NCI-H1694 treated with DMSO at 0.1 percent for 48 hours (cell line): ENCODE measurements around the gene UBA7.

ENCODE experiments used
- DNase-seq: peaks from one replicate; lab custom pipeline; 2025; lab: John Stamatoyannopoulos, UW

UBA7 gene

DNA sequence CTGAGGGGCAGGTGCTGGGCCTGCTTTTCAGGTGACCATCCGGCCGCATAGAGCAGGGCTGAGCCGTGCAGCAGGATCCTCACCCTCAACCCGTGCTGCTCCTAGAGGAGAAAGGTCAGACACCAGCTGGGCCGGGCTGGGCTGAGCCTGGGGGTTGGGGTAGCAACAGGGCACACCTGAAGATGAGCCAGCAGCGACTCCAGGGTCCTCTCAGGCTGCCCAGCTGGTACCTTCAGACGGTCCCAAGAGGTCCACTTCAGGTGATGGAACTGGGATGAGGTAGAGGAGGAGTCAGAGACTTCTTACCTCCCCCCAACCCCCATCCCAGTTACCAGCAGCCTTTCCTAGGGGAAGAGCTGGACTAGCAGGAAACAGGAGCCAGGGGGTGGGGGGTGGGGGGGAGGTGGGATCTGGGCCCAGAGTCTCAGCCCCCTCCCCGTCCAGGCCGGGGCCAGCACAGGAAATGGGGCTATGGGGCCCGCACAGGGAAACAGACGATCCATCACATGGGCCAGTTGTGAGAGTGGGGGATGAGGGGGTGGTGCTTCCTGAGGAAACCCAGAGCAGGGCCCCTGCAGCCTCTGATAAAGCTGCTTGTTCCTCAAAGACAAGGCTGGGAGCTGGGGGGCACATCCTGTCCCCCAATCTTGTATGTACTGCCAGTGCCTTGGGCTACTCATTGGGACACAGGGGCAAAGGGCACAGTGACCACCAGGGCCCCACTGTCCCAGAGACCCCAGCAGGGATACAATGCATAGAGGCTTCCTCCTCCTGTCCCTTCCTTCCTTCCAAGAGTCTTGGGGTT is 7.7 kb downstream of the UBA7 start:
- DNase-seq: no peak

- peak; percentile 3 for DNase-seq
Observed at GRCh38 chr3:49805367-49805782, 8.4 kb downstream of the UBA7 start.

GRCh38 chr3:49804141-49805041 is 9.4 kb downstream of the UBA7 start:
- no peak for DNase-seq

DNA sequence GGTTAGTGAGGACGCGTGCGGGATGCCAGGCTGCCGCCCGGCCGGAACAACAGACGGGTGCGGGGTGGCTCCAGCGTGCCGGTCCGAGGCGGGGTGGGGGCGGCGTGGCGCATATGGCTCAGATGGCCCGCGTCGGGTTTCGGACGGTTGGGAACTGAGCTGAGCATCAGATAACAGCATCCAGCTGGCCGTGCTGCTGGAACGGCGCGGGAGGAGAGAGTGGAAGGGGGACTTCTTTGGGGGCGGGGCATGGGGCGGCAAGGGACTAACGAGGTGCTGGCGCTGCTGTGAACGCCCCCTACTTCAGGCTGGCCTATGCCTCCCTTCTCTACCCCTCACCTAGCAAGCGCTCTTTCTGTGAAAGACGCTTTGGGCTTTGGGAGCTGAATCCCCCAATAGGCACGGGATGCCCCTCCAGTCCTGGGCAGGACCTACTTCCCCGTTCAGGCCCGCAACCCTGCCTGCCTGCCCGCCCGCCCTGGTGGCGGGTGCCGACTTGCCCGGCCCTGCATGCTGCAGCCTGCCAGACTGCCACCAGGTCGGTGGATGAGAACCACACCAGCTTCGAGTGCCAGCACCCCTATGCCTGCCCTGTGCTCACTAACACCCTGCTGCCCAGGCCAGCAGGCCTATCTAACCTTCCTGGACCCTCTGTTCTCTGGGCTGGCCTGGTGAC is 10.2 kb downstream of the UBA7 start:
- peak; percentile 19 for DNase-seq

DNA sequence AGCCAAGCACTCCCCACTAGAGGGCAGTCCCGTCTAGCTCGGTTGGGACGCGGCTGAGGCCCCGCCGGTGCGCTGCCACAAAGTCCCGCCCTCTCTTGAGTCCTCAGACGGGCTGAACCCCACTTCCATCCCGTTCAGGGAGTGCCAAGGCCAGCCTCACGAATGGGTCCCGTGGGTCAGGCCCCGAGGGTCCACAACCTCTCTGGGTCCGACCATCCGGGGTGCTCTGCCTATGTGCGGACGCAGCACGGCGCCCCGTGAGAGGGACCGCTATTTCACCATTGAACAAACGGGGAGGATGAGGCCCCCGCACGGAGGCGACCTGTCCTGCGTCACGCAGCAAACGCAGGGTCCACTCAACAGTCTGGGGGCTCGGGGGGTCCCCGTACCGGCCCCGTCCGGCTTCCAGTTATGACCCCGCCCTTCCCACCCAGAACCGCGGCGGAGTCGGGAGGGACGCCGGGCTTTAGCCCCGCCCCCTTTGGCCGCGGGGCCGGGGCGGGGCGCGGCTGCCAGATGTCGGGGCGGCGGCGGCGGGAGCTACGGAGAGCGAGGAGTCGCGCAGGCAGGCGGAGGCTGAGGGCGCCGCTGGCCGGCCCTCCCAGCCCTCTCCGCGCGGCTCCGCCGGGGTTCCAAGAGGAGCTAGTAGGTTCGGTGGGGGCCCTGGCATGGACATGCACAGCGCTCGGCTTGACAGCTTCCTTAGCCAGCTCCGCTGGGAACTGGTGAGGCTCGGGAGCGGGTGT is 10.9 kb downstream of the UBA7 start, which contains the start of gene INKA1:
Gene INKA1, plus strand, starts transcription at position 543 of the 746 bp plus-strand sequence. Its CDS starts 132 bp downstream, at position 675.
- peak; percentile 14 for DNase-seq

DNA sequence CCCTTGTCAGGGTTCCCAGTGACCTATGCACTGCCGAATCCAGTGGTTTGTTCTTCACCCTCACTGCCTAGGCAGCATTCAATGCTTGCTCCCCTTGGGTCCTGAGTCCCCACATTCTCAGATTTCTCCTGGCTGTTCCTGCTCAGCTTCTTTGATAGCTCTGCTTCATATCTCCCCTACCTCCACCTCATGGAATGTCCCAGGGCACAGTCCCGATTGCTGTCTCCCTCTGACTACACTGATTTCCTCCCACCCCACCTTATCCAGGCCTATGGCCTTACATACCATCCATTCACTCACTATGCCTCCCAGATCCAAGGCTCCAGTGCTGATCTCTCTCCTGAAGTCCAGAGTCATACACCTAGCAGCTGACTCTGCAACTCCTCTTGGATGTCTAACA is 12.6 kb downstream of the UBA7 start:
- DNase-seq: no peak

GRCh38 chr3:49799761-49800160 is 14.0 kb downstream of the UBA7 start, which contains the start of gene CDHR4:
Gene CDHR4 (minus strand): TSS chr3:49799873. CDS start chr3:49799812, 61 bp downstream.
- DNase-seq: no peak

- no peak for DNase-seq
Observed at GRCh38 chr3:49799105-49799504, 14.6 kb downstream of the UBA7 start.

DNA sequence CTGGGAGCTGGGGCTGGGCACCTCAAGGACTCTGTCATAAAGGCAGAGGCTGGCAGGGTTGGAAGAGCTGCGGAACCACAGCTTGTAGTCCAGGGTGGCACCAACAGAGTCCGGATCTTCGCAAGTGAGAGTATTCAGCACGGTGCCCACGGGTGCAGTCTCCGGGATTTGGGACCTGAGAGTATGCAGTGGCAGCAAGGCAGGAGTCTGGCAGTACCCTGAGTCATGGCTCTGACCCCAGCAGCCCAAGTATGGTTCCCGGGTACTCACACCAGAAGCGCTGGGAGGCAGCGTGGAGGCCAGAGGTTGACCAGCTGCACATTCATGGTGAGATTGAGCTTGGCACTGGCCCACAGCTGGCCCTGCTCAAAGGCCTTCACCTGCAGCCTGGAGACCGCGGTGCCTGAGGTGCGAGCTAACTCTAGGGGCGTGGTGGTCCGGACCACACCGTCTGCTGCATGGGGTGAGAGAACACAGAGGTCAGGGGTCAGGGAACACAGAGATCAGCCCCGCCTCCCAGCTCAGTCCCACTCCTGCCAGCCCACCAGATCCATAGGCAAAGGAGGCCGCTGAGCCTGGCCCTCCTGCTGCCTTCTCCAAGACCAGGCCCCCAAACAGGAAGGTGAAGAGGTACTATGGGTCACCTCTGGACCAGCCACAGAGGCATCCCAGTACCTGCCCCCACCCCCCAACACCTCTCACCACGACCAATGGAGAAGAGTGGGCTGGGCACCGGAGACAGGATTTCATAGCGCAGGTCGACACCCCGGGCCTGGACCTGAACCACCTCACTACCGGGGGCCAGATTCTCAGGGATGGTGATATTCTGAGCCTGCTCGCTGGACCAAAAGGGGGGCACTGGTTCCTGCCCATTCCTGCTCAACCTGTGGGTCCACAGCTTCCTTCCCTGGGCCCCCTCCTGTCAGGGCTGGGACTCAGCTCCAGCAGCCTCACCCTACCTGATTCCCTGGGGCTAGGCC is 18.5 kb downstream of the UBA7 start:
- DNase-seq: no peak

DNA sequence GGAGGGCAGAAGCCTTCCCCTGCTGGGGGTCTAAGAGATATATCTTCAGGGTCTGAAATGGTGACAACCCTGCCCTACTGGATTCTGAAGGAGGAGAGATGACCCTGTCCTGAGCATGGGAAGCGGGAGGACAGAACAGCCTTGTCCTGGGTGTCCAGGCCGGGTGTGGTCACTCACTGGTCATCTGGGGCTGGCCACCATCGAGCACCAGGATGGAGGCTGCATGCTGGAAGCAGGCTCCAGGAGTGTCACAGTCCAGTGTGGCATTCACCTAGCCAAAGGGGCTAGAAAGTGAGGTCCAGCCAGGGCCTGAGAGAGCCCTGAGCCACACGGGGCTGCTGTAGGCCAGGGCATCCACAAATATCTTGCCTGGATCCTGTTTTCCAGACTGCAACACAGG is 19.3 kb downstream of the UBA7 start:
- no peak for DNase-seq

DNA sequence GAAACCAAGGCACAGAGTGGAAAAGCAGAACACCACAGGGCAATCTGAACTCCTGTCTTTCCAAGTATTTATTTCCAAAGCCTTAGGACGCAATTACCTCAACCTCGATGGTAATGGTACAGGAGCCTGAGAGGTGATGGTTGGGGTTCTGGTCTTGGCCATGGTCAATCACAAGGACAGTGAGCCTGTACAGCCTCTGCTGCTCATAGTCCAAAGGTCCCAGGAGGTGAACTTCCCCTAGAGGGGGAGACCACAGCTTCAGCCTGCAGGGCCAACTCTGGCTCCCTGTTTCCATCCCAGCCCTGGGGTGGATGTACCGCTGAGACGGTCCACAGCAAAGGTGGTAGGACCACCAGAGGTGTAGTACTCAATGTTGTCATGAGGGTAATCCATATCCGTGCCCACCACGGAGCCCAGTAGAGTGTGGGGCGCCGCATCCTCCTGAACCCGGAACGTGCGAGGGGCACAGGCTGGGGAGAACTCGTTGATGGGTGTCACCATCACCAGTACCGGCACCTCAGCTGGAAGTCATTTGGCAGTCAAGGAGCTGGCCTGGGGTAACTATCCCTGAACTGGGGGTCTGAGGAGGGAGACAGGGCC is 20.2 kb downstream of the UBA7 start:
- no peak for DNase-seq

DNA sequence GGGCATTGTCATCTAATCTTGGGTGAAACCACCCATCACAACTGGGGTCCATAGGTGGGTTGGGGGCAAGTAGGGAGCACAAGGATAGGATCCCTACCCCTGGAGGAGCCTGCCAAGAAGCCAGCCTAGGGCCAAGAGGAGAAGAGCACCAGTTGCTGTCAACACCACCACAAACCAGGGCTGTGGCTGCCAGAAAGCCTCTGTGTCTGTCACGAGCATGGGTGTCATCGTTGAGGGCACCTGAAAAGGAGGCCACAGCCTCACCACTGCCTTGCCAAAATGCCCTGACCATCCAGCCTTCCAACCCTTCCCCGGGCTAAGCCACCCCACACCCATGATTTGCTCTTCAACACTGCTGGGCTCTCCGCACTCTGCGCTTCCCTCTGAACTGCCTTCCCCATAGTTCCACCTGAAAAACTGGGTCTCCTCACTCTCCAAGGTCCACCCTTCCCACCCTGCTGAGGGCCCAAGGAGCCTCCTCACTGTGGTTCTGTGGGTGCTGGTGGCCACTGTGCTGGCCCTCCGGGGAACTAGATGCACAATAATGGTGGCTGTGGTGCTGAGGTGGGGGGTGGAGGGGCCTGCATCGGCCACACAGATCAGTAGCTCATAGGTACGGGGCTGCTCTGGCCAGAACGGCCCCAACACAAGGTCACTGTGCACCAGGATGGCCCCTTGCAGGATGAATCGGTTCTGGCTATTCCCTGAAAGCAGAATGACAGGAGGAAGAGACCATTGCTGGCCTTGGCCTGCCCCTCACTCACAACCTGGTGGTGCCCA is 21.2 kb downstream of the UBA7 start:
- DNase-seq: no peak

DNA sequence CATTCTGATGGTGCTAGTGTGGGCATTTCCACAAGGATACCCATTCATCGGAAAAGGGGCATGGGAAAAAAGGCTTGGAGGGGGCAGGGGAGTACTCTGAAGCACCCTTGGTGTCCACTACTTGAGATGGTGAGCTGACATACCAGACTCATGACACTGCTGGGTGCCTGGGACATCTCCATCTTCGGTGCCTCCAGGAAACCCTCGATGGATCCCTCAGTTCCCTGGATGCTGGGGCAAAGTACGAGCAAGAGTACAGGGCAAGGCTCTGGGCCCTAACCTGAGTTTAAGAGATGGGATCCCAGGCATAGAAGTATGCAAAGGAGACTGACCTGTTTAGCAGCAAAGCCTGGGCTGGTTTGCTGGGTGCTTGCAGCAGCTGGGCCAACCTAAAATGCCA is 22.2 kb downstream of the UBA7 start:
- DNase-seq: no peak

GRCh38 chr3:49790626-49791411 is 22.9 kb downstream of the UBA7 start:
- DNase-seq: no peak

GRCh38 chr3:49788056-49788455 is 25.7 kb downstream of the UBA7 start:
- DNase-seq: no peak

GRCh38 chr3:49787536-49787935 is 26.2 kb downstream of the UBA7 start:
- DNase-seq: no peak

GRCh38 chr3:49787182-49787464 is 26.6 kb downstream of the UBA7 start:
- DNase-seq: no peak

DNA sequence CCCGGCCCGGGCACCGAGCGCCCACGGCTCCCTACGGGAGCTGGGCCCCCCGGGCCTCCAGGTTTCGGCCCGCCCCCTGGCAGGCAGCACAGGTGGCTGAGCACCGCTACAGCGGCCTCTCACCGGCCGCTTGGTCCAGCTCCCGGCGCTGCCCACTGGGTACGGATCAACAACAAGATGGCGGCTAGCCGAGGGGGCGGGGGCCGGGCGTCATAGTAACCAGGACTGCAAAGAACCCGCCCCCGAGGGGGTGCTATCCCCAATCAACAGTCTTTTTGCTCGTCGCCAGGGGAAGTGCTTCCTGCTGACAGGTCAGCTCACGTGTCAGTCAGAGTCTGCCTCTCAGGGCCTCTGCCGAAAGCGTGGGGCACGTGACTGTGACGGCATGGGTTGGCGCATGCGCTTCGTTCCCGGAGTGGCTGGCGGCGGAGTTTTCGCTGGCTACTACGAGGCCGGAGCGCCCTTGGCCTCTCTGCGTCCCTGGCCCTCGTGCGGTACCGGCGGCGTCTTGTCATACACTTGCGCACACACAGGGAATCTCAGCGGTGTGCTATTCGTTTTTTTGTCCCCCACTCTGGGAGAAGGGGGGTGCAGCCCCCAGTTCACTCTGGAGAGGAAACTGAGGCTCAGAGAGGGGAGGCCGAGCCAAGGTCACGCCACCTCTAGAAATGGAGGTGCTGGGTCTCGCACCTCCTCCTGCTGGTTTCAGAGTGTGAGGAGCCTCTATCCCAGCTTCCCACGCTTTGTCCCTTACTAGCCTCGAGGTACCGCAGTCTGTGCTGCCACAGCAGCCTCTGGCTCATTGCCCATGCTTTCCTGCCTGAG is 27.2 kb downstream of the UBA7 start, which contains the start of gene IP6K1:
Gene IP6K1, minus strand, starts transcription at position 186 of the 825 bp plus-strand sequence. CDS start 38,502 bp downstream, outside the sequence.
- peak; percentile 85 for DNase-seq
